ENCODE data around the gene PROB1.

DNA sequence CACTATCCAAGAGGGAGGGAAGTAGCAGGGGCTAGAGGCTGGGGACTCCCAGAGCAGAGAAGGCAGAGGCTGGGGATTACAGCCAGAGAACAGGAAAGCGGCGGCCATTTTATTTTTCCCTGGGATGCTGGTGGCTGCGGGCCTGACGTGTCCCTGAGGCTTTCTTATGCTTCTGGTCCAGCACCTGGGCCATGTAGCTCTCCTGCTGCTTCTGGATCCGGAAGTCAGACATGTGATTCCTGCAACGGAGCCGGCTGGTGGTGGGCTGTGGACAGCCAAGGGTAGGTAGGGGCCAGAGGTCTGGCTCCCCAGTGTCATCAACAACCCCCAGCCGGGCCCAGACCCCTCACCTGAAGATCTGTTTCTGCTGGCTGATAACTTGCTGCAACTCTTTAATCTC is 1.8 kb upstream of the PROB1 start:
- TF ChIP-seq, protein P1, sequence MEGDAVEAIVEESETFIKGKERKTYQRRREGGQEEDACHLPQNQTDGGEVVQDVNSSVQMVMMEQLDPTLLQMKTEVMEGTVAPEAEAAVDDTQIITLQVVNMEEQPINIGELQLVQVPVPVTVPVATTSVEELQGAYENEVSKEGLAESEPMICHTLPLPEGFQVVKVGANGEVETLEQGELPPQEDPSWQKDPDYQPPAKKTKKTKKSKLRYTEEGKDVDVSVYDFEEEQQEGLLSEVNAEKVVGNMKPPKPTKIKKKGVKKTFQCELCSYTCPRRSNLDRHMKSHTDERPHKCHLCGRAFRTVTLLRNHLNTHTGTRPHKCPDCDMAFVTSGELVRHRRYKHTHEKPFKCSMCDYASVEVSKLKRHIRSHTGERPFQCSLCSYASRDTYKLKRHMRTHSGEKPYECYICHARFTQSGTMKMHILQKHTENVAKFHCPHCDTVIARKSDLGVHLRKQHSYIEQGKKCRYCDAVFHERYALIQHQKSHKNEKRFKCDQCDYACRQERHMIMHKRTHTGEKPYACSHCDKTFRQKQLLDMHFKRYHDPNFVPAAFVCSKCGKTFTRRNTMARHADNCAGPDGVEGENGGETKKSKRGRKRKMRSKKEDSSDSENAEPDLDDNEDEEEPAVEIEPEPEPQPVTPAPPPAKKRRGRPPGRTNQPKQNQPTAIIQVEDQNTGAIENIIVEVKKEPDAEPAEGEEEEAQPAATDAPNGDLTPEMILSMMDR (conservative IDR thresholded peaks at IDR 0.05; ENCODE audit: low read depth, low read length): no peak
- TF ChIP-seq EZH2 (IDR thresholded peaks at IDR 0.05; ENCODE audit: low read length, unreplicated experiment) (no peak), EZH2phosphoT487 (IDR thresholded peaks at IDR 0.05; ENCODE audit: borderline replicate concordance, low read length) (no peak)
